Stimulated activated CD8-positive, alpha-beta memory T cell treated with anti-CD3 and anti-CD28 coated beads, Interleukin-15, amount 100 ng/mL, for 4 hours (primary cell): ENCODE data around the gene ADD1.
"Not testable (repeated sequence)": the region's sequence is repeated elsewhere in the genome, so short reads cannot be mapped to it uniquely, and the experiment has no call there.

ENCODE experiments used
- DNase-seq, 2 donors: peaks; one replicate each; pipeline ENCODE4 v3.0.0-alpha.2; 2020; ENCODE audit warnings: low read depth in 2 of 2

The ADD1 gene

GRCh38 chr4:2886622-2887021 is 43.0 kb downstream of the ADD1 start:
- DNase-seq, result no peak

- DNase-seq, result no peak
Measured at GRCh38 chr4:2887343-2887742, 43.7 kb downstream of the ADD1 start.

- no peak for DNase-seq
Measured at GRCh38 chr4:2888886-2889285, 45.2 kb downstream of the ADD1 start.

- no peak for DNase-seq
Measured at GRCh38 chr4:2891294-2891693, 47.6 kb downstream of the ADD1 start.

- DNase-seq, result no peak
Measured at GRCh38 chr4:2893772-2894171, 50.1 kb downstream of the ADD1 start.

- DNase-seq, result no peak
Measured at GRCh38 chr4:2898001-2898400, 54.4 kb downstream of the ADD1 start.

GRCh38 chr4:2900741-2901140 is 57.1 kb downstream of the ADD1 start:
- no peak for DNase-seq

- DNase-seq, result no peak
Measured at GRCh38 chr4:2901186-2901585, 57.5 kb downstream of the ADD1 start.

GRCh38 chr4:2902126-2902525 is 58.5 kb downstream of the ADD1 start:
- DNase-seq, result no peak

GRCh38 chr4:2905544-2905943 is 61.9 kb downstream of the ADD1 start:
- DNase-seq, result no peak

- no peak for DNase-seq
Measured at GRCh38 chr4:2906218-2906617, 62.6 kb downstream of the ADD1 start.

GRCh38 chr4:2907226-2907625 is 63.6 kb downstream of the ADD1 start:
- no peak for DNase-seq

- no peak for DNase-seq
Measured at GRCh38 chr4:2907706-2908293, 64.2 kb downstream of the ADD1 start.

GRCh38 chr4:2908686-2909085 is 65.0 kb downstream of the ADD1 start:
- DNase-seq, result no peak

GRCh38 chr4:2909583-2909982 is 65.9 kb downstream of the ADD1 start:
- no peak for DNase-seq

- DNase-seq, result no peak
Measured at GRCh38 chr4:2910409-2910808, 66.8 kb downstream of the ADD1 start.

- no peak for DNase-seq
Measured at GRCh38 chr4:2911868-2912267, 68.2 kb downstream of the ADD1 start.

- no peak for DNase-seq
Measured at GRCh38 chr4:2913168-2913567, 69.5 kb downstream of the ADD1 start.

GRCh38 chr4:2914256-2915126 is 70.8 kb downstream of the ADD1 start:
- no peak for DNase-seq

GRCh38 chr4:2915789-2916188 is 72.1 kb downstream of the ADD1 start:
- DNase-seq, result no peak

GRCh38 chr4:2916696-2917095 is 73.1 kb downstream of the ADD1 start:
- not testable (repeated sequence) for DNase-seq

GRCh38 chr4:2918300-2918699 is 74.7 kb downstream of the ADD1 start:
- DNase-seq, result not testable (repeated sequence)

- DNase-seq, result not testable (repeated sequence)
Measured at GRCh38 chr4:2918714-2919113, 75.1 kb downstream of the ADD1 start.
